GM12874 (cell line): ENCODE results near the gene ALDH4A1.

ENCODE experiments used
- CTCF ChIP-seq: IDR thresholded peaks from 2 replicates; pipeline ENCODE4 v1.5.1; 2011; ENCODE audit warnings: low read depth, mild to moderate bottlenecking, control low read depth, low read length, moderate library complexity; ENCODE audit not compliant: insufficient read depth

The ALDH4A1 gene

GRCh38 chr1:18899363-18900049 is 2.8 kb downstream of the ALDH4A1 start:
- no peak for TF ChIP-seq CTCF

GRCh38 chr1:18898567-18898966 is 3.8 kb downstream of the ALDH4A1 start:
- TF ChIP-seq CTCF = no peak

GRCh38 chr1:18895317-18895716 is 7.0 kb downstream of the ALDH4A1 start:
- TF ChIP-seq CTCF = no peak

GRCh38 chr1:18893120-18893519 is 9.2 kb downstream of the ALDH4A1 start:
- TF ChIP-seq CTCF = no peak

GRCh38 chr1:18891426-18891780 is 11.0 kb downstream of the ALDH4A1 start:
- TF ChIP-seq CTCF = no peak

- no peak for TF ChIP-seq CTCF
Observed at GRCh38 chr1:18890706-18891425, 11.5 kb downstream of the ALDH4A1 start.

GRCh38 chr1:18886003-18886335 is 16.4 kb downstream of the ALDH4A1 start:
- no peak for TF ChIP-seq CTCF
